Astrocyte of the cerebellum (primary cell): Measurements from ENCODE around the gene PVR.

Source experiments
- DNase-seq: peaks from one replicate; pipeline ENCODE4 v3.0.0-alpha.2; 2011; ENCODE audit warnings: low read depth
- H3K4me3 ChIP-seq: 2 replicates; pipeline ENCODE4 v1.5.1; 2011; ENCODE audit warnings: mild to moderate bottlenecking, low read depth, low read length, moderate library complexity
- CTCF ChIP-seq: IDR thresholded peaks from 2 replicates; pipeline ENCODE4 v1.5.1; 2012; ENCODE audit warnings: low read length, low read depth, moderate library complexity, mild to moderate bottlenecking; ENCODE audit errors: missing control alignments
- in situ Hi-C: cut with HindIII; loops from 2 replicates; pipeline ENCODE4 v1.10.0; 2017; ENCODE audit warnings: low sequenced_read_pairs

Gene PVR

GRCh38 chr19:44686896-44687295 lies 43.2 kb downstream of the PVR start:
- TF ChIP-seq CTCF, result no peak
- no peak for DNase-seq
- in situ Hi-C loops, result no loop called here
- no peak overlapping the region for H3K4me3 ChIP-seq

- DNase-seq, result no peak
- in situ Hi-C loops, result no loop called here
- no peak overlapping the region for H3K4me3 ChIP-seq
- TF ChIP-seq CTCF, result no peak
Measured at GRCh38 chr19:44687888-44688287, 44.2 kb downstream of the PVR start.

GRCh38 chr19:44689290-44690130 lies 45.8 kb downstream of the PVR start:
- DNase-seq, result peak; percentile 57
- in situ Hi-C loops, result no loop called here
- peak; percentile 93 for TF ChIP-seq CTCF
- no peak overlapping the region for H3K4me3 ChIP-seq

- in situ Hi-C loops, result no loop called here
- no peak for DNase-seq
- no peak for TF ChIP-seq CTCF
- H3K4me3 ChIP-seq, result no peak overlapping the region
Measured at GRCh38 chr19:44690131-44690440, 46.4 kb downstream of the PVR start.

- H3K4me3 ChIP-seq, result no peak overlapping the region
- in situ Hi-C loops, result no loop called here
Measured at GRCh38 chr19:44692379-44692721, 48.6 kb downstream of the PVR start.

GRCh38 chr19:44694184-44694579 lies 50.5 kb downstream of the PVR start:
- no peak overlapping the region for H3K4me3 ChIP-seq
- in situ Hi-C loops, result no loop called here
- DNase-seq, result no peak
- TF ChIP-seq CTCF, result peak; percentile 37

More at GRCh38 chr19:44692379-44692721, 48.6 kb downstream of the PVR start:
- DNase-seq, result no peak
- no peak for TF ChIP-seq CTCF
